HG02763 (cell line): ENCODE results near the gene SPEF2.
A peak's percentile ranks its signal among the peaks of the same experiment; 100 is the strongest.

Source experiments
- ATAC-seq: cut with Tn5 transposase; IDR thresholded peaks from one replicate; pipeline ENCODE4 v1.9.1; 2021; ENCODE audit warnings: mild to moderate bottlenecking, moderate library complexity; ENCODE audit not compliant: unreplicated experiment

Gene SPEF2

GRCh38 chr5:35617435-35618303 lies at the start of gene SPEF2:
Gene SPEF2 (plus strand): TSS chr5:35617863. CDS start chr5:35617998, 135 bp downstream.
- peak; percentile 82 for ATAC-seq

GRCh38 chr5:35575578-35575977 lies 42.1 kb upstream of the SPEF2 start:
- ATAC-seq = no peak

- ATAC-seq = no peak
Observed at GRCh38 chr5:35587419-35587818, 30.2 kb upstream of the SPEF2 start.

- no peak for ATAC-seq
Observed at GRCh38 chr5:35593338-35593737, 24.3 kb upstream of the SPEF2 start.

- no peak for ATAC-seq
Observed at GRCh38 chr5:35598707-35599370, 18.8 kb upstream of the SPEF2 start.

GRCh38 chr5:35600591-35600990 lies 17.1 kb upstream of the SPEF2 start:
- no peak for ATAC-seq

GRCh38 chr5:35608881-35609779 lies 8.5 kb upstream of the SPEF2 start:
- ATAC-seq = no peak

- no peak for ATAC-seq
Observed at GRCh38 chr5:35617060-35617434, 616 bp upstream of the SPEF2 start.

GRCh38 chr5:35618304-35618636 lies 607 bp downstream of the SPEF2 start:
- ATAC-seq = no peak

GRCh38 chr5:35618781-35619180 lies 1.1 kb downstream of the SPEF2 start:
- ATAC-seq = no peak

GRCh38 chr5:35622974-35623373 lies 5.3 kb downstream of the SPEF2 start:
- no peak for ATAC-seq

GRCh38 chr5:35623991-35624390 lies 6.3 kb downstream of the SPEF2 start:
- no peak for ATAC-seq

- no peak for ATAC-seq
Observed at GRCh38 chr5:35626108-35626507, 8.4 kb downstream of the SPEF2 start.

- no peak for ATAC-seq
Observed at GRCh38 chr5:35626553-35626952, 8.9 kb downstream of the SPEF2 start.

GRCh38 chr5:35634326-35634725 lies 16.7 kb downstream of the SPEF2 start:
- no peak for ATAC-seq

- ATAC-seq = no peak
Observed at GRCh38 chr5:35640623-35641022, 23.0 kb downstream of the SPEF2 start.

GRCh38 chr5:35644543-35644942 lies 26.9 kb downstream of the SPEF2 start:
- no peak for ATAC-seq

GRCh38 chr5:35647128-35647527 lies 29.5 kb downstream of the SPEF2 start:
- ATAC-seq = no peak

- no peak for ATAC-seq
Observed at GRCh38 chr5:35647712-35648111, 30.0 kb downstream of the SPEF2 start.

- no peak for ATAC-seq
Observed at GRCh38 chr5:35651002-35651756, 33.5 kb downstream of the SPEF2 start.

- no peak for ATAC-seq
Observed at GRCh38 chr5:35656721-35657120, 39.1 kb downstream of the SPEF2 start.
